Stimulated activated CD4-positive, alpha-beta T cell treated with anti-CD3 and anti-CD28 coated beads, Interleukin-4, amount 100 ng/mL, for 24 hours (primary cell): ENCODE data around the gene ANKRD13B.

Source experiments
- DNase-seq: peaks from one replicate; pipeline ENCODE4 v3.0.0-alpha.2; 2020

ANKRD13B gene

GRCh38 chr17:29653995-29654714 lies 61.2 kb downstream of the ANKRD13B start:
- DNase-seq: no peak

- no peak for DNase-seq
Measured at GRCh38 chr17:29655323-29655722, 62.4 kb downstream of the ANKRD13B start.

GRCh38 chr17:29659155-29659554 lies 66.2 kb downstream of the ANKRD13B start:
- DNase-seq: peak; percentile 19

GRCh38 chr17:29661213-29661612 lies 68.3 kb downstream of the ANKRD13B start:
- DNase-seq: no peak

GRCh38 chr17:29663155-29663554 lies 70.2 kb downstream of the ANKRD13B start:
- no peak for DNase-seq
